ENCODE results near the gene PDCD1. TPM values are rescaled to one million over a fixed set of nuclear protein-coding genes. Genes with fewer than 3 reads are reported as not detected.
"Not testable (repeated sequence)": the region's sequence is repeated elsewhere in the genome, so short reads cannot be mapped to it uniquely, and the experiment has no call there.

PDCD1 gene
- total and polyA plus RNA-seq, 2 of the 8 experiments (the other 6 are each of a cell fraction or from before 2014, with no cell fraction given): 0.48 to 1.1 TPM

DNA sequence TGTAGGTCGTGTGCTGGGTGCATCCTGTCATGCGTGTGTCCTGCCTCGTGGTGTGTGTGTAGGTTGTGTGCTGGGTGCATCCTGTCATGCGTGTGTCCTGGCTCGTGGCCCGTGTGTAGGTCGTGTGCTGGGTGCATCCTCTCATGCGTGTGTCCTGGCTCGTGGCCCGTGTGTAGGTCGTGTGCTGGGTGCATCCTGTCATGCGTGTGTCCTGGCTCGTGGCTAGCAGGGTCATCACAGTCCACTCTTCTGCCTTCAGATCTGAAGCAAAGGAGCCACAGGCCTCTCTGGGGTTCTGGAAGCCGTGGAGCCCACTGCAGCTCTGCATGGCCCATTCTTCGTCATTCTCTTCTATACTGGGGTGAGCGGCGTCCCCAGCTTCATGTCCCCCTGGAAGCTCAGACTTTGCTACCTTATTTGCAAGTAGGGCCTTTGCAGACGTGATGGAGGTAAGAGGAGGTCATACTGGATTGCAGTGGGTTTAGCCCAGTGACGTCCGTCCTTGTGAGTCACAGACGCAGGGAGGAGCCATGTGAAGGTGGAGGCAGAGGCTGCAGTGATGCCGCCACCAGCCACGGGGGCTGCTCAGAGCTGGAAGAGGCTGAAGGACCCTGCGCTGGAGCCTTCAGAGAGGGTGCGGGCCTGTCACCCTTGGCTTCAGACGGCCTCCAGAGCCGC lies 38.6 kb downstream of the PDCD1 start:
- H3K23ac ChIP-seq (ENCODE audit: insufficient read length); H3K27me3 ChIP-seq (replicated peaks in 1 of 4; ENCODE audit: control insufficient read depth in 3 of 4, extremely low read depth in 1 of 4, insufficient read depth in 3 of 4, low read length in 3 of 4); H4K91ac ChIP-seq (replicated peaks; ENCODE audit: insufficient read length, low read length); H4K20me1 ChIP-seq (replicated peaks in 1 of 2; ENCODE audit: control insufficient read depth in 1 of 2, insufficient read depth in 2 of 2, low read length in 2 of 2); H3K4me2 ChIP-seq (ENCODE audit: insufficient read depth in 1 of 2, low read depth in 2 of 2, low read length in 2 of 2); H2BK15ac ChIP-seq (ENCODE audit: low read length); H3K79me2 ChIP-seq (ENCODE audit: control insufficient read depth in 1 of 2, insufficient read depth in 2 of 2, low read length in 2 of 2); FAIRE-seq; H3K9me3 ChIP-seq (ENCODE audit: insufficient read depth in 2 of 2, low read depth in 1 of 2, low read length in 1 of 2); H2BK120ac ChIP-seq (replicated peaks; ENCODE audit: low read depth, low read length); H3K79me1 ChIP-seq (ENCODE audit: low read depth, low read length); H3K4ac ChIP-seq (replicated peaks; ENCODE audit: insufficient read length, low read depth, low read length); DNase-seq (ENCODE audit: low read depth in 1 of 2, low spot score in 2 of 2); H3K36me3 ChIP-seq (ENCODE audit: control insufficient read depth in 2 of 4, insufficient read depth in 4 of 4, low read length in 3 of 4); H3K23me2 ChIP-seq (ENCODE audit: low read depth, low read length); H3K18ac ChIP-seq (ENCODE audit: extremely low read depth, low read length); H4K5ac ChIP-seq (ENCODE audit: insufficient read length, low read depth, low read length); H2AFZ ChIP-seq (ENCODE audit: low read length); H3K9ac ChIP-seq (replicated peaks in 1 of 4; ENCODE audit: extremely low read depth in 1 of 4, low read depth in 3 of 4, low read length in 3 of 4); H3K14ac ChIP-seq (ENCODE audit: insufficient read length); H3K56ac ChIP-seq (replicated peaks; ENCODE audit: insufficient read length, low read depth, low read length); H3K4me1 ChIP-seq (replicated peaks in 1 of 4; ENCODE audit: control insufficient read depth in 3 of 4, insufficient read depth in 4 of 4, low read length in 3 of 4); H3K4me3 ChIP-seq (ENCODE audit: extremely low read depth in 1 of 4, insufficient read depth in 2 of 4, low read depth in 3 of 4, low read length in 4 of 4); CTCF ChIA-PET (ENCODE audit: partially characterized antibody); H3K27ac ChIP-seq (ENCODE audit: low read depth, low read length); H2BK20ac ChIP-seq (ENCODE audit: low read length): not testable (repeated sequence)
- peak overlapping the region; percentile 35; the same call in 1 of the 2 replicates for H4K8ac ChIP-seq (ENCODE audit: extremely low read depth, insufficient read depth, low read length)
- WGBS, 2 experiments (ENCODE audit: extremely low coverage in 1 of 2, insufficient coverage in 1 of 2, insufficient read length in 1 of 2, insufficient replicate concordance in 2 of 2, low coverage in 1 of 2, low lambda C conversion rate in 2 of 2, missing lambda C conversion rate in 1 of 2): 85% methylated on average over 27 of the region's 27 CpGs; no CpG with 5 or more reads in 1 of the 2 experiments
- POLR2A ChIA-PET (ENCODE audit: partially characterized antibody): interaction anchor here (0.7 to 1.4 kb wide), 2 partner anchors 16 to 24 kb away, joined by 3 read pairs; no protein-coding TSS in a partner anchor
- 0 out of 2 replicates have a peak overlapping the region, but pooled peaks have one; percentile 65 for H2AK5ac ChIP-seq (ENCODE audit: low read depth, low read length)
- H2BK5ac ChIP-seq (ENCODE audit: low read depth, low read length): peak overlapping the region; percentile 66; the same call in 1 of the 2 replicates
- H2BK12ac ChIP-seq (ENCODE audit: low read depth, low read length): 0 out of 2 replicates have a peak overlapping the region, but pooled peaks have one; percentile 9

All from H1 (cell line).